HS-27A (cell line): ENCODE data around the gene PPP1R13L.
A peak's percentile ranks its signal among the peaks of the same experiment; 100 is the strongest.
"Not testable (repeated sequence)": the region's sequence is repeated elsewhere in the genome, so short reads cannot be mapped to it uniquely, and the experiment has no call there.

Source experiments
- DNase-seq: peaks from one replicate; pipeline ENCODE4 v3.0.0-alpha.2; 2012; ENCODE audit warnings: low read depth, missing footprints

Gene PPP1R13L

GRCh38 chr19:45404557-45405434, at the start of gene PPP1R13L:
PPP1R13L (minus strand) TSS chr19:45405069; CDS start chr19:45398318, 6,751 bp downstream.
- DNase-seq = no peak

- no peak for DNase-seq
Measured at GRCh38 chr19:45451850-45452387, 47.0 kb upstream of the PPP1R13L start.

GRCh38 chr19:45451131-45451849, 46.4 kb upstream of the PPP1R13L start:
- no peak for DNase-seq

GRCh38 chr19:45450012-45450333, 45.1 kb upstream of the PPP1R13L start:
- no peak for DNase-seq

- DNase-seq = no peak
Measured at GRCh38 chr19:45448887-45449299, 44.0 kb upstream of the PPP1R13L start.

GRCh38 chr19:45448425-45448756, 43.5 kb upstream of the PPP1R13L start:
- DNase-seq = no peak

GRCh38 chr19:45446944-45447343, 42.1 kb upstream of the PPP1R13L start:
- DNase-seq = no peak

GRCh38 chr19:45446295-45446694, 41.4 kb upstream of the PPP1R13L start:
- DNase-seq = no peak

- DNase-seq = no peak
Measured at GRCh38 chr19:45445139-45445538, 40.3 kb upstream of the PPP1R13L start.

GRCh38 chr19:45444318-45445041, 39.6 kb upstream of the PPP1R13L start:
- DNase-seq = no peak

- peak; percentile 91 for DNase-seq
Measured at GRCh38 chr19:45443462-45444317, 38.8 kb upstream of the PPP1R13L start.

- DNase-seq = peak; percentile 34
Measured at GRCh38 chr19:45442778-45443461, 38.1 kb upstream of the PPP1R13L start.

- no peak for DNase-seq
Measured at GRCh38 chr19:45442408-45442777, 37.5 kb upstream of the PPP1R13L start.

- no peak for DNase-seq
Measured at GRCh38 chr19:45440873-45441654, 36.2 kb upstream of the PPP1R13L start.

- no peak for DNase-seq
Measured at GRCh38 chr19:45440259-45440638, 35.4 kb upstream of the PPP1R13L start.

- no peak for DNase-seq
Measured at GRCh38 chr19:45439569-45440258, 34.8 kb upstream of the PPP1R13L start.

- DNase-seq = no peak
Measured at GRCh38 chr19:45439190-45439568, 34.3 kb upstream of the PPP1R13L start.

- DNase-seq = no peak
Measured at GRCh38 chr19:45437328-45437727, 32.5 kb upstream of the PPP1R13L start.

- DNase-seq = not testable (repeated sequence)
Measured at GRCh38 chr19:45432543-45432942, 27.7 kb upstream of the PPP1R13L start.

- not testable (repeated sequence) for DNase-seq
Measured at GRCh38 chr19:45431008-45431407, 26.1 kb upstream of the PPP1R13L start.
